Measurements from ENCODE around the gene BICDL2. TPM values are rescaled to one million over a fixed set of nuclear protein-coding genes. Genes with fewer than 3 reads are reported as not detected.

Gene BICDL2
- total and polyA plus RNA-seq, 2 of the 8 experiments (the other 6 are each of a cell fraction or from before 2014, with no cell fraction given): 7.3 to 15.9 TPM

GRCh38 chr16:2996298-2996697 lies 40.4 kb downstream of the BICDL2 start:
- DNase-seq (ENCODE audit: low read depth in 1 of 2, low spot score in 2 of 2) (no peak), FAIRE-seq (no peak)
- POLR2A ChIA-PET (ENCODE audit: partially characterized antibody): interaction anchor here (1.0 to 15.2 kb wide), 9 partner anchors 9 to 102 kb away, joined by 3 to 200 read pairs (median 6); partner anchors contain the start of genes CLDN6, CLDN9, HCFC1R1 and KREMEN2
- 90% methylated on average over 8 of the region's 13 CpGs; no CpG with 5 or more reads in 1 of the 2 experiments for WGBS, 2 experiments (ENCODE audit: extremely low coverage in 1 of 2, insufficient coverage in 1 of 2, insufficient read length in 1 of 2, insufficient replicate concordance in 2 of 2, low coverage in 1 of 2, low lambda C conversion rate in 2 of 2, missing lambda C conversion rate in 1 of 2)
- no peaks in the 10 kb centered on the region for H3K9me3 ChIP-seq (ENCODE audit: insufficient read depth in 2 of 2, low read depth in 1 of 2, low read length in 1 of 2)
- no peak overlapping the region for H3K23ac ChIP-seq (ENCODE audit: insufficient read length)
- H3K36me3 ChIP-seq (ENCODE audit: control insufficient read depth in 2 of 4, insufficient read depth in 4 of 4, low read length in 3 of 4): no peaks in the 10 kb centered on the region
- peak overlapping the region; percentile 39; the same call in 1 of the 2 replicates for H2AK5ac ChIP-seq (ENCODE audit: low read depth, low read length)
- no peak overlapping the region for H3K4me2 ChIP-seq (ENCODE audit: insufficient read depth in 1 of 2, low read depth in 2 of 2, low read length in 2 of 2)
- H4K8ac ChIP-seq (ENCODE audit: extremely low read depth, insufficient read depth, low read length): peak overlapping the region; percentile 71
- no peak overlapping the region for H3K4me3 ChIP-seq (ENCODE audit: extremely low read depth in 1 of 4, insufficient read depth in 2 of 4, low read depth in 3 of 4, low read length in 4 of 4)
- H3K79me1 ChIP-seq (ENCODE audit: low read depth, low read length): no peaks in the 10 kb centered on the region
- H3K27me3 ChIP-seq (replicated peaks in 1 of 4; ENCODE audit: control insufficient read depth in 3 of 4, extremely low read depth in 1 of 4, insufficient read depth in 3 of 4, low read length in 3 of 4): no peaks in the 10 kb centered on the region
- peaks cover 0 to 27% (median 7%) of the 10 kb centered on the region in 4 experiments; a peak in 6 of 7 replicates for H3K4me1 ChIP-seq (replicated peaks in 1 of 4; ENCODE audit: control insufficient read depth in 3 of 4, insufficient read depth in 4 of 4, low read length in 3 of 4)
- TF ChIP-seq SIRT6 (IDR thresholded peaks at IDR 0.05; ENCODE audit: low read length) (no peak), KDM4A (IDR thresholded peaks at IDR 0.05; ENCODE audit: low read depth, low read length, severe bottlenecking) (no peak), KDM1A (IDR thresholded peaks at IDR 0.05; ENCODE audit: borderline replicate concordance, low read length) (no peak), BACH1 (IDR thresholded peaks at IDR 0.05; ENCODE audit: low read length) (no peak), FOSL1 (IDR thresholded peaks at IDR 0.05; ENCODE audit: insufficient read depth, low read depth, low read length) (no peak), YY1 (IDR thresholded peaks at IDR 0.05; ENCODE audit: low read depth, low read length) (no peak)
- no peaks in the 10 kb centered on the region for H3K79me2 ChIP-seq (ENCODE audit: control insufficient read depth in 1 of 2, insufficient read depth in 2 of 2, low read length in 2 of 2)
- H2BK12ac ChIP-seq (ENCODE audit: low read depth, low read length): peak overlapping the region; percentile 27; the same call in 1 of the 2 replicates
- peak overlapping the region; percentile 80; the same call in 1 of the 2 replicates for H2BK20ac ChIP-seq (ENCODE audit: low read length)
- no peak overlapping the region; the same call in 1 of the 2 replicates for H3K27ac ChIP-seq (ENCODE audit: low read depth, low read length)
- H2BK15ac ChIP-seq (ENCODE audit: low read length): 0 out of 2 replicates have a peak overlapping the region, but pooled peaks have one; percentile 46
- H3K4ac ChIP-seq (replicated peaks; ENCODE audit: insufficient read length, low read depth, low read length): peak overlapping the region; percentile 91
- no peak overlapping the region for H4K5ac ChIP-seq (ENCODE audit: insufficient read length, low read depth, low read length)
- peak overlapping the region; percentile 66; the same call in 1 of the 2 replicates for H2BK5ac ChIP-seq (ENCODE audit: low read depth, low read length)
- H4K20me1 ChIP-seq (replicated peaks in 1 of 2; ENCODE audit: control insufficient read depth in 1 of 2, insufficient read depth in 2 of 2, low read length in 2 of 2): peaks cover 0 to 2% of the 10 kb centered on the region in 2 experiments
- H2BK120ac ChIP-seq (replicated peaks; ENCODE audit: low read depth, low read length): no peak overlapping the region
- H3K23me2 ChIP-seq (ENCODE audit: low read depth, low read length): no peaks in the 10 kb centered on the region; the same call in 1 of the 2 replicates
- H2AFZ ChIP-seq (ENCODE audit: low read length): no peak overlapping the region
- no peak overlapping the region for H3K14ac ChIP-seq (ENCODE audit: insufficient read length)
- no peak overlapping the region for H3K56ac ChIP-seq (replicated peaks; ENCODE audit: insufficient read length, low read depth, low read length)
- no peak overlapping the region for H3K9ac ChIP-seq (replicated peaks in 1 of 4; ENCODE audit: extremely low read depth in 1 of 4, low read depth in 3 of 4, low read length in 3 of 4)
- peak overlapping the region; percentile 32; the same call in 1 of the 2 replicates for H3K18ac ChIP-seq (ENCODE audit: extremely low read depth, low read length)
- CTCF ChIA-PET (ENCODE audit: partially characterized antibody): interaction anchor here (1.0 to 17.3 kb wide), 8 partner anchors 9 to 66 kb away, joined by 3 to 639 read pairs (median 4); partner anchors contain the start of genes BICDL2, CLDN6, HCFC1R1 and THOC6
- H4K91ac ChIP-seq (replicated peaks; ENCODE audit: insufficient read length, low read length): no peak overlapping the region

Data from H1 (cell line).